HepG2 (cell line): ENCODE data around the gene TRIP4. TPM values are rescaled to one million over a fixed set of nuclear protein-coding genes. Genes with fewer than 3 reads are reported as not detected.

ENCODE experiments used
- ATAC-seq: fragments of 200-7000 bp; cut with Tn5 transposase; 3 replicates; pipeline ENCODE4 v1.9.1; 2020; ENCODE audit warnings: mild to moderate bottlenecking, moderate library complexity
- BruUV-seq: library from RNA; stranded (reverse); fragments of 400-500 nt; replicated peaks from 2 replicates; lab custom pipeline; 2021; lab: Mats Ljungman, UMichigan
- CTCF ChIA-PET: fragments of 300-600 bp; formaldehyde crosslinking; extraction: SDS; loops from one replicate; lab custom pipeline; 2021; ENCODE audit warnings: low total read pairs, inconsistent platforms, low intra/inter-chr PET ratio; lab: Yijun Ruan, JAX
- POLR2A ChIA-PET: fragments of 350-600 bp; sonication (Branson Sonifier 250); formaldehyde crosslinking; loops from one replicate; lab custom pipeline; 2020; ENCODE audit warnings: antibody characterized with exemption, inconsistent platforms; lab: Yijun Ruan, JAX
- DNase-seq: peaks from one replicate; pipeline ENCODE4 v3.0.0-alpha.2; 2015; ENCODE audit warnings: low spot score
- FAIRE-seq: peaks from 3 replicates; lab custom pipeline; 2011; peaks lifted over from hg19 to GRCh38; lab: Jason Lieb, UNC
- H2AFZ ChIP-seq: one replicate; pipeline ENCODE4 v1.6.1; 2011; ENCODE audit warnings: low read length, inconsistent platforms
- H3K27ac ChIP-seq: fragments of 300-600 bp; 3 replicates; pipeline ENCODE4 v1.8.0; 2011; ENCODE audit warnings: mixed run types, mild to moderate bottlenecking, mixed read lengths, low read length, inconsistent platforms; ENCODE audit not compliant: insufficient read depth; ENCODE audit errors: extremely low read length
- H3K27me3 ChIP-seq, 2 experiments: fragments of 200-600 bp in 1 of 2; 2 replicates in 1 of 2; 3 replicates in 1 of 2; pipeline versions ENCODE4 v1.6.0 to v1.8.0; 2011; ENCODE audit warnings: low read length in 2 of 2, mild to moderate bottlenecking in 2 of 2, moderate library complexity in 2 of 2, inconsistent platforms in 1 of 2; ENCODE audit not compliant: insufficient read depth in 2 of 2, control insufficient read depth in 1 of 2
- H3K36me3 ChIP-seq, 2 experiments: fragments of 200-600 bp in 1 of 2; replicated peaks in 1 of 2; 2 replicates in 1 of 2; 3 replicates in 1 of 2; pipeline versions ENCODE4 v1.5.1 to v1.8.0; 2011; ENCODE audit warnings: low read length in 2 of 2, inconsistent platforms in 1 of 2; ENCODE audit not compliant: insufficient read depth in 2 of 2, control insufficient read depth in 1 of 2
- H3K4me1 ChIP-seq: 2 replicates; pipeline ENCODE4 v1.5.1; 2012; ENCODE audit warnings: low read length, inconsistent platforms; ENCODE audit not compliant: insufficient read depth
- H3K4me2 ChIP-seq: 2 replicates; pipeline ENCODE4 v1.6.0; 2011; ENCODE audit warnings: low read depth, low read length, inconsistent platforms
- H3K4me3 ChIP-seq, 3 experiments: fragments of 200-600 bp in 1 of 3; sonication (generic), shearing (Covaris generic) in 1 of 3; replicated peaks in 1 of 3; 2 replicates each; pipeline ENCODE4 v1.5.1; 2011 to 2016; ENCODE audit warnings: low read length in 3 of 3, inconsistent platforms in 2 of 3, low read depth in 2 of 3, mild to moderate bottlenecking in 2 of 3, control low read depth in 1 of 3, mixed read lengths in 1 of 3; ENCODE audit not compliant: insufficient read depth in 1 of 3
- H3K79me2 ChIP-seq: one replicate; pipeline ENCODE4 v1.6.1; 2011; ENCODE audit warnings: low read length, inconsistent platforms; ENCODE audit not compliant: insufficient read depth
- H3K9ac ChIP-seq: 2 replicates; pipeline ENCODE4 v1.6.0; 2011; ENCODE audit warnings: mild to moderate bottlenecking, low read depth, low read length, inconsistent platforms; ENCODE audit not compliant: insufficient read depth
- H3K9me3 ChIP-seq: 2 replicates; pipeline ENCODE4 v1.5.1; 2012; ENCODE audit warnings: mild to moderate bottlenecking, low read length
- H4K20me1 ChIP-seq: 2 replicates; pipeline ENCODE4 v1.6.0; 2011; ENCODE audit warnings: inconsistent platforms, mild to moderate bottlenecking, low read length, moderate library complexity; ENCODE audit not compliant: insufficient read depth
- ARID3A ChIP-seq: IDR thresholded peaks from 2 replicates; pipeline ENCODE4 v1.6.1; 2012; ENCODE audit warnings: low read depth, low read length, improper control_type of control experiment
- FLYWCH1 ChIP-seq: sonication (generic); formaldehyde crosslinking; IDR thresholded peaks from 2 replicates; pipeline ENCODE4 v1.8.1; 2023; ENCODE audit warnings: mild to moderate bottlenecking, missing genetic modification reagents
- GTF3A ChIP-seq: sonication (generic); formaldehyde crosslinking; conservative IDR thresholded peaks from 2 replicates; pipeline ENCODE4 v1.4.0; 2020; ENCODE audit warnings: mild to moderate bottlenecking, missing genetic modification reagents
- HIC2 ChIP-seq: sonication (generic); formaldehyde crosslinking; IDR thresholded peaks from 2 replicates; pipeline ENCODE4 v1.9.0; 2022; ENCODE audit warnings: low read depth, missing genetic modification reagents
- HMG20B ChIP-seq: conservative IDR thresholded peaks from 2 replicates; pipeline ENCODE4 v1.6.1; 2016; ENCODE audit warnings: missing genetic modification reagents, missing compliant biosample characterization
- IKZF4 ChIP-seq: sonication (generic); formaldehyde crosslinking; IDR thresholded peaks from 2 replicates; pipeline ENCODE4 v1.5.1; 2020; ENCODE audit warnings: borderline replicate concordance, mild to moderate bottlenecking, low read depth, missing genetic modification reagents; ENCODE audit errors: not compliant biosample characterization
- IRF2 ChIP-seq: IDR thresholded peaks from 2 replicates; pipeline ENCODE4 v1.6.1; 2018; ENCODE audit warnings: missing genetic modification reagents, missing compliant biosample characterization
- PAF1 ChIP-seq: IDR thresholded peaks from 2 replicates; pipeline ENCODE4 v1.6.1; 2016; ENCODE audit warnings: missing genetic modification reagents, missing compliant biosample characterization
- PITX1 ChIP-seq: sonication (generic); formaldehyde crosslinking; IDR thresholded peaks from 2 replicates; pipeline ENCODE4 v1.5.1; 2020; ENCODE audit warnings: mild to moderate bottlenecking, missing genetic modification reagents
- RAD21 ChIP-seq: fragments of 450-650 bp; formaldehyde crosslinking; IDR thresholded peaks from 2 replicates; pipeline ENCODE4 v1.5.0; 2020; ENCODE audit warnings: mild to moderate bottlenecking
- RBFOX2 ChIP-seq: fragments of 200-400 bp; formaldehyde crosslinking; IDR thresholded peaks from 2 replicates; pipeline ENCODE4 v1.6.1; 2017; ENCODE audit warnings: low read depth, mild to moderate bottlenecking, low read length
- SKI ChIP-seq: fragments of 450-650 bp; IDR thresholded peaks from one replicate; pipeline ENCODE4 v1.6.1; 2018; ENCODE audit warnings: mild to moderate bottlenecking; ENCODE audit not compliant: partially characterized antibody
- SMYD3 ChIP-seq: sonication (generic); formaldehyde crosslinking; IDR thresholded peaks from 2 replicates; pipeline ENCODE4 v1.8.1; 2023; ENCODE audit warnings: mild to moderate bottlenecking, missing genetic modification reagents
- U2AF1 ChIP-seq: fragments of 200-400 bp; formaldehyde crosslinking; optimal IDR thresholded peaks from 2 replicates; pipeline ENCODE3; 2017; ENCODE audit warnings: mild to moderate bottlenecking, low read depth, low read length
- ZNF207 ChIP-seq: fragments of 450-650 bp; IDR thresholded peaks from 2 replicates; pipeline ENCODE4 v1.6.1; 2016; ENCODE audit warnings: antibody characterized with exemption, borderline replicate concordance
- ZNF251 ChIP-seq: sonication (generic); formaldehyde crosslinking; IDR thresholded peaks from 2 replicates; pipeline ENCODE4 v1.9.0; 2021; ENCODE audit warnings: mild to moderate bottlenecking, missing genetic modification reagents
- ZSCAN21 ChIP-seq: sonication (generic); formaldehyde crosslinking; IDR thresholded peaks from 2 replicates; pipeline ENCODE4 v1.8.0; 2022; ENCODE audit warnings: mild to moderate bottlenecking, missing genetic modification reagents, moderate library complexity, borderline replicate concordance
- WGBS: methylation state at CpG from one replicate; pipeline ENCODE4 v1.1.6; 2017; ENCODE audit warnings: low lambda C conversion rate; 5-methylcytosine and 5-hydroxymethylcytosine counted together
- in situ Hi-C: cut with HindIII; loops from 2 replicates; pipeline ENCODE4 v1.10.0; 2017; ENCODE audit warnings: low pct_unique_long_range_greater_than_20kb; ENCODE audit not compliant: extremely low pct_ligation_motif_present
- intact Hi-C: fragments of 100-400 bp; cut with micrococcal nuclease; formaldehyde crosslinking; loops from one replicate; pipeline ENCODE4 v1.10.0; 2022; ENCODE audit not compliant: unreplicated experiment
- polyA plus RNA-seq, 8 experiments: library from polyadenylated mRNA; depleted of rRNA in 3 of 8; stranded (reverse) in 7 of 8; unstranded in 1 of 8; fragments of >200 nt; fragmentation: Illumina TruSeq in 4 of 8; extraction: Trizol in 4 of 8; gene quantifications; 2 replicates each; pipeline versions ENCODE4 v1.2.1 to v1.2.3, GENCODE V29; 2011 to 2016; ENCODE audit warnings: low read depth in 4 of 8, missing spikeins in 1 of 8, mixed read lengths in 1 of 8; ENCODE audit not compliant: insufficient read depth in 1 of 8
- total RNA-seq, 5 experiments: library from RNA; depleted of rRNA; stranded (reverse); fragments of >200 nt; fragmentation: Illumina TruSeq; extraction: Trizol; gene quantifications; 2 replicates each; pipeline ENCODE4 v1.2.3, GENCODE V29; 2016; ENCODE audit warnings: low read depth in 1 of 5

TRIP4 gene
- total and polyA plus RNA-seq, 2 of the 13 experiments (the other 11 are each of a cell fraction or from before 2014, with no cell fraction given) = 7.1 to 11.8 TPM

GRCh38 chr15:64386291-64386690 is 1.3 kb upstream of the TRIP4 start:
- intact Hi-C loops = loop anchor here (2.0 kb wide), 1 partner anchor 221 kb away; no protein-coding TSS in a partner anchor
- no TSS peak for BruUV-seq
- Histone ChIP-seq H3K4me1 (peaks cover 29% of the 10 kb centered on the region), H3K27me3 (no peaks in the 10 kb centered on the region; a peak in 1 of 5 replicates), H3K27ac (no peak overlapping the region), H3K9me3 (no peaks in the 10 kb centered on the region), H3K4me3 (no peak overlapping the region), H2AFZ (no peak overlapping the region), H4K20me1 (no peaks in the 10 kb centered on the region), H3K4me2 (no peak overlapping the region), H3K79me2 (peaks cover 14% of the 10 kb centered on the region), H3K9ac (no peak overlapping the region), H3K36me3 (no peaks in the 10 kb centered on the region)
- TF ChIP-seq SMYD3 (CRISPR knock-in tag) (no peak), RBFOX2 (no peak), HMG20B (no peak)
- CTCF ChIA-PET = no interaction called here
- in situ Hi-C loops = no loop called here
- WGBS = 91% methylated on average over 7 of the region's 7 CpGs
- POLR2A ChIA-PET = interaction anchor here (0.6 to 2.3 kb wide), 2 partner anchors 15 to 31 kb away, joined by 3 to 12 read pairs; partner anchors contain the start of gene CSNK1G1
- no peak for FAIRE-seq
- ATAC-seq = no peak
- DNase-seq = no peak

- peaks cover 14% of the 10 kb centered on the region for H3K79me2 ChIP-seq
- TF ChIP-seq ZNF207 = no peak
- TF ChIP-seq HIC2 (CRISPR knock-in tag) = no peak
- TF ChIP-seq IRF2 (CRISPR knock-in tag) = no peak
- TF ChIP-seq PAF1 (CRISPR knock-in tag) = no peak
- TF ChIP-seq ZNF251 (CRISPR knock-in tag) = no peak
- no peak for TF ChIP-seq GTF3A (CRISPR knock-in tag)
- no peak for TF ChIP-seq IKZF4 (CRISPR knock-in tag)
- no peak for TF ChIP-seq RAD21 (CRISPR knock-in tag)
- TF ChIP-seq U2AF1 = no peak
- no peak for TF ChIP-seq ARID3A
- no peak for TF ChIP-seq FLYWCH1 (CRISPR knock-in tag)
- no peak for TF ChIP-seq SKI
- TF ChIP-seq ZSCAN21 (CRISPR knock-in tag) = no peak
- TF ChIP-seq PITX1 (CRISPR knock-in tag) = no peak
These were observed 1.4 kb downstream of the TRIP4 start for GRCh38 chr15:64389036-64389435.

More at GRCh38 chr15:64389036-64389435, 1.4 kb downstream of the TRIP4 start:
- ChIA-PET POLR2A (interaction anchor here (0.8 kb wide), 1 partner anchor 226 kb away, joined by 4 read pairs; the partner anchor contains the start of gene PPIB), CTCF (no interaction called here)
- peak overlapping the region; percentile 67 to 98 (median 94); a peak in 2 of 6 replicates for H3K4me3 ChIP-seq
- DNase-seq = no peak
- 91% methylated on average over 5 of the region's 5 CpGs for WGBS
- no TSS peak for BruUV-seq
- H3K36me3 ChIP-seq = peaks cover 3 to 8% of the 10 kb centered on the region in 2 experiments; a peak in 3 of 5 replicates
- peak overlapping the region; percentile 85 for H3K4me2 ChIP-seq
- no peaks in the 10 kb centered on the region; a peak in 1 of 5 replicates for H3K27me3 ChIP-seq
- H3K9ac ChIP-seq = no peak overlapping the region; the same call in 1 of the 2 replicates
- no peaks in the 10 kb centered on the region; the same call in 1 of the 2 replicates for H4K20me1 ChIP-seq
- peaks cover 20% of the 10 kb centered on the region for H3K4me1 ChIP-seq
- no peak for ATAC-seq
- no peak overlapping the region for H3K27ac ChIP-seq
- intact Hi-C loops (no loop called here), in situ Hi-C loops (no loop called here)
- no peak for FAIRE-seq
- H3K9me3 ChIP-seq = no peaks in the 10 kb centered on the region
- H2AFZ ChIP-seq = no peak overlapping the region
